Endodermal cell (in vitro differentiated cells): ENCODE measurements around the gene LRMDA. TPM values are rescaled to one million over a fixed set of nuclear protein-coding genes. Genes with fewer than 3 reads are reported as not detected.

Source experiments
- DNase-seq: peaks from one replicate; pipeline ENCODE4 v3.0.0-alpha.2; 2017
- H3K27ac ChIP-seq: 2 replicates; pipeline ENCODE4 v1.5.1; 2013; ENCODE audit warnings: mild to moderate bottlenecking, low read depth, low read length, moderate library complexity
- H3K27me3 ChIP-seq: 2 replicates; pipeline ENCODE4 v1.6.1; 2013; ENCODE audit warnings: mild to moderate bottlenecking, low read length, moderate library complexity; ENCODE audit not compliant: insufficient read depth, control insufficient read depth, poor library complexity, severe bottlenecking
- H3K36me3 ChIP-seq: 2 replicates; pipeline ENCODE4 v1.7.0; 2013; ENCODE audit warnings: mild to moderate bottlenecking, low read length, moderate library complexity; ENCODE audit not compliant: control insufficient read depth, insufficient read depth
- H3K4me1 ChIP-seq: one replicate; pipeline ENCODE4 v1.7.0; 2013; ENCODE audit warnings: low read length; ENCODE audit not compliant: control insufficient read depth, insufficient read depth
- H3K4me3 ChIP-seq: 2 replicates; pipeline ENCODE4 v1.5.1; 2013; ENCODE audit warnings: mild to moderate bottlenecking, low read length, moderate library complexity
- H3K9ac ChIP-seq: 2 replicates; pipeline ENCODE4 v1.6.1; 2013; ENCODE audit warnings: mild to moderate bottlenecking, low read length, moderate library complexity; ENCODE audit not compliant: poor library complexity, severe bottlenecking; ENCODE audit errors: extremely low read depth
- H3K9me3 ChIP-seq: 2 replicates; pipeline ENCODE4 v1.6.1; 2013; ENCODE audit warnings: mild to moderate bottlenecking, low read length, moderate library complexity; ENCODE audit not compliant: control insufficient read depth
- H3K27ac Mint-ChIP-seq: 2 replicates; pipeline ENCODE4 v1.8.0; 2020; ENCODE audit warnings: mixed read lengths
- H3K27me3 Mint-ChIP-seq: 2 replicates; pipeline ENCODE4 v1.8.0; 2021; ENCODE audit warnings: mild to moderate bottlenecking, mixed read lengths; ENCODE audit not compliant: insufficient read depth
- H3K36me3 Mint-ChIP-seq: 2 replicates; pipeline ENCODE4 v1.8.0; 2020; ENCODE audit warnings: low read depth, mixed read lengths
- H3K4me1 Mint-ChIP-seq: 2 replicates; pipeline ENCODE4 v1.8.0; 2020; ENCODE audit warnings: mixed read lengths
- H3K4me3 Mint-ChIP-seq: 2 replicates; pipeline ENCODE4 v1.8.0; 2020; ENCODE audit warnings: mild to moderate bottlenecking, moderate library complexity, mixed read lengths
- H3K9me3 Mint-ChIP-seq: 2 replicates; pipeline ENCODE4 v1.8.0; 2020; ENCODE audit warnings: mild to moderate bottlenecking, mixed read lengths
- WGBS, 2 experiments: methylation state at CpG; one replicate each; pipeline versions ENCODE4 v1.1.5 to v1.1.7; 2013; ENCODE audit warnings: missing lambda C conversion rate in 2 of 2, mixed read lengths in 1 of 2; ENCODE audit not compliant: insufficient coverage in 1 of 2, insufficient read length in 1 of 2; 5-methylcytosine and 5-hydroxymethylcytosine counted together
- total RNA-seq, 2 donors: library from RNA; stranded (reverse); fragmentation: NEBNext Ultra II Directional in 1 of 2; extraction: Animal tissue kit (Norgen Biotek cat#: 25700) in 1 of 2; gene quantifications; 2 replicates in 1 of 2; 3 replicates in 1 of 2; pipeline ENCODE4 v1.2.1, GENCODE V29; 2021
- TF ChIP-seq, protein P1 (sequence below): fragments of 200-600 bp; sonication (generic); conservative IDR thresholded peaks from 2 replicates; pipeline ENCODE4 v1.5.0; 2021; ENCODE audit warnings: antibody characterized with exemption, mild to moderate bottlenecking

The LRMDA gene
- total RNA-seq, 2 donors from 2014 or later, result 1.7 to 5.1 TPM

DNA sequence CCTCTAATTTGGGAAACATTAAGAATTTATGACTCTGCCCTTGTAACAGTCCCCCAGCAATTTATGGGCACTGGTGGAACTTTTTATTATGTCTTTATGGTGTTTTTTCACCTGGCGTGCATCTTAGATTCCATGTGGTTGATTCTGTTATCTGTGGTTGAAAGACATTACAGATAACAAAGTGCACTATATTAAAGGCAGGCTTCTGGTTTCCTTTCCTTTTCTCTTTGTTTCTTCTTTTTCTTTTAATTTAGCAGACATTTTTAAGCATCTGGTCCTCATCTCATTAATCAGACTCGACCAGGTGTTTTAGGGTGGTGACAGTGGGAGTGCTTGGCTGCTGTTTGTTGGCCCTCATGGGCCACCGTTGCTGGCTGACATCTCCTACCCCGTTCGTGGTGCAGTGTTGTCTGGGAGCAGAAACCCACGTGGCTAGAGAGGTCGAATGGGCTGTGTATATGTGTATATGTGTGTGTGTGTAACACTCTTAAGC lies 77.4 kb downstream of the LRMDA start:
- Mint-ChIP-seq H3K27me3 (peaks cover 39% of the 10 kb centered on the region), H3K4me1 (peaks cover 15% of the 10 kb centered on the region), H3K9me3 (no peaks in the 10 kb centered on the region), H3K36me3 (no peaks in the 10 kb centered on the region), H3K27ac (no peak overlapping the region), H3K4me3 (no peak overlapping the region)
- Histone ChIP-seq H3K4me1 (no peaks in the 10 kb centered on the region), H3K4me3 (no peak overlapping the region), H3K27ac (no peak overlapping the region), H3K27me3 (peaks cover 35% of the 10 kb centered on the region), H3K9ac (no peak overlapping the region), H3K36me3 (no peaks in the 10 kb centered on the region), H3K9me3 (no peaks in the 10 kb centered on the region)
- WGBS, 2 experiments, result 86% methylated on average over 7 of the region's 7 CpGs; no CpG with 5 or more reads in 1 of the 2 experiments
- TF ChIP-seq, protein P1, sequence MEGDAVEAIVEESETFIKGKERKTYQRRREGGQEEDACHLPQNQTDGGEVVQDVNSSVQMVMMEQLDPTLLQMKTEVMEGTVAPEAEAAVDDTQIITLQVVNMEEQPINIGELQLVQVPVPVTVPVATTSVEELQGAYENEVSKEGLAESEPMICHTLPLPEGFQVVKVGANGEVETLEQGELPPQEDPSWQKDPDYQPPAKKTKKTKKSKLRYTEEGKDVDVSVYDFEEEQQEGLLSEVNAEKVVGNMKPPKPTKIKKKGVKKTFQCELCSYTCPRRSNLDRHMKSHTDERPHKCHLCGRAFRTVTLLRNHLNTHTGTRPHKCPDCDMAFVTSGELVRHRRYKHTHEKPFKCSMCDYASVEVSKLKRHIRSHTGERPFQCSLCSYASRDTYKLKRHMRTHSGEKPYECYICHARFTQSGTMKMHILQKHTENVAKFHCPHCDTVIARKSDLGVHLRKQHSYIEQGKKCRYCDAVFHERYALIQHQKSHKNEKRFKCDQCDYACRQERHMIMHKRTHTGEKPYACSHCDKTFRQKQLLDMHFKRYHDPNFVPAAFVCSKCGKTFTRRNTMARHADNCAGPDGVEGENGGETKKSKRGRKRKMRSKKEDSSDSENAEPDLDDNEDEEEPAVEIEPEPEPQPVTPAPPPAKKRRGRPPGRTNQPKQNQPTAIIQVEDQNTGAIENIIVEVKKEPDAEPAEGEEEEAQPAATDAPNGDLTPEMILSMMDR, result no peak
- no peak for DNase-seq

DNA sequence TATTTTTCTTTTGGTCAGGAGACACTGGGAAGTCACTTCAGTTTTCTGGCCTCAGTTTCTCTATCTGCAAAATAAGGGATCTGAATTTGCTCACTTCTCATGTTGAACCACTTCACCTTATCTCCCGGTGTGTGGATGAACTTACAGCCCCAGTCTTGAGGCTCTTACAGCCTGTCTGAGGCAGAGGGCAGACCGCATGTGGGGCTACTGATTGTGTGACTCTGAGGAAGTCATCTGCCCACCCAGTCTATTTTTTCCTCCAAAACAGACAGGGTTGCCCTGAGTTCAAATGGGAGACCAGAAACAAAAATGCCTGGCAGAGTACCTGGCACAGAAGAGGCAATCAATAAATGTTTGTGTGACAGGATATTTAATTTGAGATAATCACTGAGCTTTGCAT lies 78.3 kb downstream of the LRMDA start:
- peaks cover 35% of the 10 kb centered on the region for H3K27me3 ChIP-seq
- DNase-seq, result no peak
- Mint-ChIP-seq H3K4me1 (peaks cover 15% of the 10 kb centered on the region), H3K9me3 (peaks cover under 1% of the 10 kb centered on the region), H3K36me3 (no peaks in the 10 kb centered on the region), H3K4me3 (no peak overlapping the region), H3K27me3 (peaks cover 40% of the 10 kb centered on the region), H3K27ac (no peak overlapping the region)
- H3K9me3 ChIP-seq, result no peaks in the 10 kb centered on the region
- no peak overlapping the region for H3K27ac ChIP-seq
- H3K36me3 ChIP-seq, result no peaks in the 10 kb centered on the region
- TF ChIP-seq, protein P1, result no peak
- no peak overlapping the region for H3K4me3 ChIP-seq
- H3K9ac ChIP-seq, result no peak overlapping the region
- 96 to 100% methylated on average over 1 to 2 of the region's 2 CpGs for WGBS, 2 experiments
- no peaks in the 10 kb centered on the region for H3K4me1 ChIP-seq

DNA sequence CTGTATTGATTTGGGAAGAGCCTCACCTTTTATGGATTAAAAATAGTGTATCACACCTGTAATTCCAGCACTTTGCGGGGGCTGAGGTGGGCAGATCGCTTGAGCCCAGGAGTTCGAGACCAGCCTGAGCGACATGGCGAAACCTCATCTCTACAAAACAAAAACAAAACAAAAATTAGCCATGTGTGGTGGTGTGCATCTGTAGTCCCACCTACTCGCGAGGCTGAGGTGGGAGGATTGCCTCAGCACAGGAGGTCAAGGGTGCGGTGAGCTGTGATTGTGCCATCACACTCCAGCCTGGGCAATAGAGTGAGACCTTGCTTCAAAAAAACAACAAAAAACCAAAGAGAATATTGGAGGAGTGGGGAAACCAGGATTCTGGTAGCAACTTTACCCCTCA lies 79.6 kb downstream of the LRMDA start:
- Histone ChIP-seq H3K27me3 (peaks cover 35% of the 10 kb centered on the region), H3K9ac (no peak overlapping the region), H3K36me3 (no peaks in the 10 kb centered on the region), H3K9me3 (peaks cover 4% of the 10 kb centered on the region), H3K4me1 (no peaks in the 10 kb centered on the region), H3K27ac (no peak overlapping the region), H3K4me3 (no peak overlapping the region)
- peaks cover 42% of the 10 kb centered on the region for H3K27me3 Mint-ChIP-seq
- WGBS, 2 experiments, result 95% methylated on average over 7 of the region's 8 CpGs; no CpG with 5 or more reads in 1 of the 2 experiments
- peaks cover 15% of the 10 kb centered on the region for H3K4me1 Mint-ChIP-seq
- H3K36me3 Mint-ChIP-seq, result no peaks in the 10 kb centered on the region
- H3K27ac Mint-ChIP-seq, result no peak overlapping the region
- no peak for DNase-seq
- TF ChIP-seq, protein P1, result no peak
- H3K4me3 Mint-ChIP-seq, result no peak overlapping the region
- H3K9me3 Mint-ChIP-seq, result peaks cover 8% of the 10 kb centered on the region
